Neural cell (in vitro differentiated cells): ENCODE results near the gene MYO10.

Experiments
- EP300 ChIP-seq: fragments of 450-650 bp; conservative IDR thresholded peaks from 2 replicates; pipeline ENCODE4 v1.6.1; 2014; ENCODE audit warnings: antibody characterized with exemption, mild to moderate bottlenecking, moderate library complexity; ENCODE audit not compliant: poor library complexity, severe bottlenecking
- TF ChIP-seq, protein P1 (sequence below): fragments of 450-650 bp; IDR thresholded peaks from 2 replicates; pipeline ENCODE4 v1.5.1; 2014; ENCODE audit warnings: antibody characterized with exemption, mild to moderate bottlenecking, moderate library complexity; ENCODE audit not compliant: poor library complexity, severe bottlenecking

DNA sequence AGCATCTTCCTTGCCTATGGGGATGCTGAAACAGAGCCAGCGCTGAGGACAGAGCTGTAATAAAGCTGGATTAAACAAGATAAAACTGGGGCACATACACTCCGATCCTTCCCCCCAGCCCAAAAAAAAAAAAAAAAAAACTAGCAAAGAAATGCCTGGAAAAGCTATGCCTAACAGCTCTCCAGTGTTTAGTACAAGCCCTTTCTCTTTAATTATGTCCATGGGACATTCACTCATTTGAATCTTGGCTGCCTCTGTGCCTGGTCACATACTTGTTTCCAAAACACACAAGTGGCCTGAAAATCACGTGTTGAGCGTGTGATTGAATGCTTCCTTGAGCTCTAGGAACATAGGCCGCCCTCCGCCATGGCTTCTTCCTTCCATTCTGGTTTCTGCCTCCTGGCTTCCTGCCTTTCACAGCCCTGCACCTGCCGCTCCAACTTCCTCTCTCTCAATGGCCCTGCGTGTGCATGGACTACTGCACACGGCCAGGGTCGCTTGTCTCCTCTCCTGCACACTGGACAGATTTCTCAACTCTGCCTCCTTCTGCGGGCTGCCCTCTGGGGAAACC is 208.2 kb downstream of the MYO10 start:
- TF ChIP-seq, protein P1, sequence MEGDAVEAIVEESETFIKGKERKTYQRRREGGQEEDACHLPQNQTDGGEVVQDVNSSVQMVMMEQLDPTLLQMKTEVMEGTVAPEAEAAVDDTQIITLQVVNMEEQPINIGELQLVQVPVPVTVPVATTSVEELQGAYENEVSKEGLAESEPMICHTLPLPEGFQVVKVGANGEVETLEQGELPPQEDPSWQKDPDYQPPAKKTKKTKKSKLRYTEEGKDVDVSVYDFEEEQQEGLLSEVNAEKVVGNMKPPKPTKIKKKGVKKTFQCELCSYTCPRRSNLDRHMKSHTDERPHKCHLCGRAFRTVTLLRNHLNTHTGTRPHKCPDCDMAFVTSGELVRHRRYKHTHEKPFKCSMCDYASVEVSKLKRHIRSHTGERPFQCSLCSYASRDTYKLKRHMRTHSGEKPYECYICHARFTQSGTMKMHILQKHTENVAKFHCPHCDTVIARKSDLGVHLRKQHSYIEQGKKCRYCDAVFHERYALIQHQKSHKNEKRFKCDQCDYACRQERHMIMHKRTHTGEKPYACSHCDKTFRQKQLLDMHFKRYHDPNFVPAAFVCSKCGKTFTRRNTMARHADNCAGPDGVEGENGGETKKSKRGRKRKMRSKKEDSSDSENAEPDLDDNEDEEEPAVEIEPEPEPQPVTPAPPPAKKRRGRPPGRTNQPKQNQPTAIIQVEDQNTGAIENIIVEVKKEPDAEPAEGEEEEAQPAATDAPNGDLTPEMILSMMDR: no peak
- no peak for TF ChIP-seq EP300
